H1 (cell line): ENCODE data around the gene GRB7. TPM values are rescaled to one million over a fixed set of nuclear protein-coding genes. Genes with fewer than 3 reads are reported as not detected.

ENCODE experiments used
- CTCF ChIA-PET: fragments of 300-600 bp; sonication (Branson Sonifier 250); formaldehyde crosslinking; loops from one replicate; lab custom pipeline; 2021; ENCODE audit not compliant: partially characterized antibody; lab: Charles Lee
- POLR2A ChIA-PET: fragments of 300-600 bp; sonication (Branson Sonifier 250); formaldehyde crosslinking; loops from one replicate; lab custom pipeline; 2021; ENCODE audit warnings: inconsistent platforms; ENCODE audit not compliant: partially characterized antibody; lab: Charles Lee
- DNase-seq, 2 experiments: peaks; one replicate each; pipeline versions ENCODE4 v3.0.0 to v3.0.0-alpha.2; 2010 to 2022; ENCODE audit warnings: low spot score in 2 of 2, low read depth in 1 of 2, mixed read lengths in 1 of 2
- FAIRE-seq: peaks from 2 replicates; lab custom pipeline; 2011; peaks lifted over from hg19 to GRCh38; lab: Jason Lieb, UNC
- H2AFZ ChIP-seq: 2 replicates; pipeline ENCODE4 v1.8.1; 2012; ENCODE audit warnings: low read length, inconsistent platforms
- H2AK5ac ChIP-seq: 2 replicates; pipeline ENCODE4 v1.6.1; 2013; ENCODE audit warnings: low read depth, low read length
- H2BK120ac ChIP-seq: replicated peaks from 2 replicates; pipeline ENCODE3; 2013; ENCODE audit warnings: low read depth, low read length, inconsistent platforms
- H2BK12ac ChIP-seq: 2 replicates; pipeline ENCODE4 v1.6.1; 2013; ENCODE audit warnings: low read depth, low read length
- H2BK15ac ChIP-seq: 2 replicates; pipeline ENCODE4 v1.6.1; 2013; ENCODE audit warnings: low read length
- H2BK20ac ChIP-seq: 2 replicates; pipeline ENCODE4 v1.6.1; 2013; ENCODE audit warnings: low read length
- H2BK5ac ChIP-seq: 2 replicates; pipeline ENCODE4 v1.6.1; 2013; ENCODE audit warnings: low read depth, low read length
- H3K14ac ChIP-seq: 2 replicates; pipeline ENCODE4 v1.6.1; 2013; ENCODE audit warnings: inconsistent platforms; ENCODE audit not compliant: insufficient read length
- H3K18ac ChIP-seq: 2 replicates; pipeline ENCODE4 v1.6.1; 2013; ENCODE audit warnings: low read length; ENCODE audit errors: extremely low read depth
- H3K23ac ChIP-seq: 2 replicates; pipeline ENCODE4 v1.6.1; 2013; ENCODE audit warnings: inconsistent platforms; ENCODE audit not compliant: insufficient read length
- H3K23me2 ChIP-seq: 2 replicates; pipeline ENCODE4 v1.6.1; 2013; ENCODE audit warnings: low read depth, low read length
- H3K27ac ChIP-seq: 2 replicates; pipeline ENCODE4 v1.6.1; 2011; ENCODE audit warnings: low read depth, low read length, inconsistent platforms
- H3K27me3 ChIP-seq, 4 experiments: replicated peaks in 1 of 4; 1 replicate in 1 of 4; 2 replicates in 3 of 4; pipeline versions ENCODE4 v1.6.1 to v1.8.1; 2011 to 2013; ENCODE audit warnings: low read length in 3 of 4, mild to moderate bottlenecking in 3 of 4, inconsistent platforms in 2 of 4, mixed read lengths in 2 of 4, moderate library complexity in 1 of 4; ENCODE audit not compliant: control insufficient read depth in 3 of 4, insufficient read depth in 3 of 4; ENCODE audit errors: extremely low read depth in 1 of 4
- H3K36me3 ChIP-seq, 4 experiments: 2 replicates each; pipeline versions ENCODE4 v1.6.1 to v1.8.1; 2011 to 2013; ENCODE audit warnings: mild to moderate bottlenecking in 4 of 4, low read length in 3 of 4, moderate library complexity in 2 of 4, control low read depth in 1 of 4, inconsistent platforms in 1 of 4; ENCODE audit not compliant: insufficient read depth in 4 of 4, control insufficient read depth in 2 of 4
- H3K4ac ChIP-seq: replicated peaks from 2 replicates; pipeline ENCODE3; 2013; ENCODE audit warnings: low read length, low read depth, mixed read lengths, inconsistent platforms; ENCODE audit not compliant: insufficient read length
- H3K4me1 ChIP-seq, 4 experiments: replicated peaks in 1 of 4; 1 replicate in 1 of 4; 2 replicates in 3 of 4; pipeline versions ENCODE4 v1.6.1 to v1.8.1; 2011 to 2013; ENCODE audit warnings: low read length in 3 of 4, inconsistent platforms in 2 of 4, mixed read lengths in 1 of 4; ENCODE audit not compliant: insufficient read depth in 4 of 4, control insufficient read depth in 3 of 4
- H3K4me2 ChIP-seq, 2 experiments: 2 replicates each; pipeline versions ENCODE4 v1.6.1 to v1.8.1; 2011 to 2013; ENCODE audit warnings: low read depth in 2 of 2, low read length in 2 of 2, control low read depth in 1 of 2, inconsistent platforms in 1 of 2, mild to moderate bottlenecking in 1 of 2; ENCODE audit not compliant: insufficient read depth in 1 of 2
- H3K4me3 ChIP-seq, 4 experiments: fragments of 200-600, 300-600 bp in 1 of 4; sonication (generic), shearing (Covaris generic), sonication (Bioruptor Twin) in 1 of 4; 2 replicates each; pipeline versions ENCODE4 v1.5.1 to v1.8.1; 2011 to 2016; ENCODE audit warnings: low read length in 4 of 4, low read depth in 3 of 4, control low read depth in 2 of 4, inconsistent platforms in 2 of 4, mild to moderate bottlenecking in 2 of 4, mixed read lengths in 1 of 4, moderate library complexity in 1 of 4; ENCODE audit not compliant: insufficient read depth in 2 of 4; ENCODE audit errors: extremely low read depth in 1 of 4
- H3K56ac ChIP-seq: replicated peaks from 2 replicates; pipeline ENCODE3; 2013; ENCODE audit warnings: low read depth, mild to moderate bottlenecking, mixed read lengths, low read length, inconsistent platforms; ENCODE audit not compliant: insufficient read length
- H3K79me1 ChIP-seq: 2 replicates; pipeline ENCODE4 v1.6.1; 2013; ENCODE audit warnings: low read depth, low read length, control low read depth
- H3K79me2 ChIP-seq, 2 experiments: 2 replicates each; pipeline versions ENCODE4 v1.6.1 to v1.8.1; 2012 to 2013; ENCODE audit warnings: low read length in 2 of 2, mild to moderate bottlenecking in 2 of 2, inconsistent platforms in 1 of 2; ENCODE audit not compliant: insufficient read depth in 2 of 2, control insufficient read depth in 1 of 2
- H3K9ac ChIP-seq, 4 experiments: replicated peaks in 1 of 4; 1 replicate in 1 of 4; 2 replicates in 3 of 4; pipeline versions ENCODE4 v1.6.1 to v1.8.1; 2011 to 2013; ENCODE audit warnings: low read depth in 3 of 4, low read length in 3 of 4, control low read depth in 2 of 4, mild to moderate bottlenecking in 2 of 4, moderate library complexity in 2 of 4, inconsistent platforms in 1 of 4; ENCODE audit errors: extremely low read depth in 1 of 4
- H3K9me3 ChIP-seq, 2 experiments: 2 replicates each; pipeline versions ENCODE4 v1.6.1 to v1.8.1; 2012 to 2013; ENCODE audit warnings: mild to moderate bottlenecking in 2 of 2, moderate library complexity in 2 of 2, control low read depth in 1 of 2, inconsistent platforms in 1 of 2, low read depth in 1 of 2, low read length in 1 of 2, mixed read lengths in 1 of 2; ENCODE audit not compliant: insufficient read depth in 2 of 2
- H4K20me1 ChIP-seq, 2 experiments: replicated peaks in 1 of 2; 2 replicates each; pipeline versions ENCODE3 to v1.8.1; 2011 to 2013; ENCODE audit warnings: inconsistent platforms in 2 of 2, low read length in 2 of 2, mild to moderate bottlenecking in 1 of 2; ENCODE audit not compliant: insufficient read depth in 2 of 2, control insufficient read depth in 1 of 2
- H4K5ac ChIP-seq: 2 replicates; pipeline ENCODE4 v1.6.1; 2013; ENCODE audit warnings: low read length, low read depth, mixed read lengths, inconsistent platforms; ENCODE audit not compliant: insufficient read length
- H4K8ac ChIP-seq: 2 replicates; pipeline ENCODE4 v1.8.0; 2013; ENCODE audit warnings: mild to moderate bottlenecking, moderate library complexity, low read length, inconsistent platforms; ENCODE audit not compliant: insufficient read depth; ENCODE audit errors: extremely low read depth
- H4K91ac ChIP-seq: replicated peaks from 2 replicates; pipeline ENCODE3; 2013; ENCODE audit warnings: low read length, mixed read lengths, inconsistent platforms; ENCODE audit not compliant: insufficient read length
- GTF2F1 ChIP-seq: IDR thresholded peaks from 2 replicates; pipeline ENCODE4 v1.6.1; 2012; ENCODE audit warnings: low read depth, low read length, improper control_type of control experiment, borderline replicate concordance
- KDM1A ChIP-seq: fragments of 200-600, 300-600 bp; sonication (generic); IDR thresholded peaks from 2 replicates; pipeline ENCODE4 v1.7.1; 2016; ENCODE audit warnings: mild to moderate bottlenecking, low read length, borderline replicate concordance
- PHF8 ChIP-seq: fragments of 200-600 bp; sonication (generic); conservative IDR thresholded peaks from 2 replicates; pipeline ENCODE4 v1.7.1; 2012; ENCODE audit warnings: low read depth, mild to moderate bottlenecking, inconsistent platforms, low read length, moderate library complexity
- RBBP5 ChIP-seq: IDR thresholded peaks from 2 replicates; pipeline ENCODE4 v1.7.1; 2012; ENCODE audit warnings: low read depth, mild to moderate bottlenecking, inconsistent platforms, low read length, moderate library complexity, borderline replicate concordance
- WGBS, 2 experiments: shearing (Covaris generic) in 1 of 2; methylation state at CpG; one replicate each; pipeline versions ENCODE4 v1.1.6 to v1.1.7; 2013 to 2015; ENCODE audit warnings: low lambda C conversion rate in 2 of 2, mixed read lengths in 2 of 2, inconsistent platforms in 1 of 2, low coverage in 1 of 2, missing lambda C conversion rate in 1 of 2; ENCODE audit not compliant: insufficient replicate concordance in 2 of 2, insufficient coverage in 1 of 2, insufficient read length in 1 of 2; ENCODE audit errors: extremely low coverage in 1 of 2, missing lambda C conversion rate in 1 of 2; 5-methylcytosine and 5-hydroxymethylcytosine counted together
- polyA plus RNA-seq, 7 experiments: library from polyadenylated mRNA; depleted of rRNA in 3 of 7; stranded (reverse) in 5 of 7; unstranded in 2 of 7; fragments of >200 nt in 5 of 7; fragments of 200-250 nt in 2 of 7; gene quantifications; 1 replicate in 5 of 7; 2 replicates in 1 of 7; 4 replicates in 1 of 7; pipeline versions ENCODE4 v1.2.1 to v1.2.3, GENCODE V29; 2011 to 2013; ENCODE audit warnings: missing spikeins in 2 of 7, mixed read lengths in 2 of 7
- total RNA-seq: library from RNA; stranded (reverse); fragmentation: NEBNext Ultra II Directional; extraction: Animal tissue kit (Norgen Biotek cat#: 25700); gene quantifications from 2 replicates; pipeline ENCODE4 v1.2.1, GENCODE V29; 2021

Gene GRB7
- total and polyA plus RNA-seq, 2 of the 8 experiments (the other 6 are each of a cell fraction or from before 2014, with no cell fraction given) = 32.2 to 41.5 TPM

DNA sequence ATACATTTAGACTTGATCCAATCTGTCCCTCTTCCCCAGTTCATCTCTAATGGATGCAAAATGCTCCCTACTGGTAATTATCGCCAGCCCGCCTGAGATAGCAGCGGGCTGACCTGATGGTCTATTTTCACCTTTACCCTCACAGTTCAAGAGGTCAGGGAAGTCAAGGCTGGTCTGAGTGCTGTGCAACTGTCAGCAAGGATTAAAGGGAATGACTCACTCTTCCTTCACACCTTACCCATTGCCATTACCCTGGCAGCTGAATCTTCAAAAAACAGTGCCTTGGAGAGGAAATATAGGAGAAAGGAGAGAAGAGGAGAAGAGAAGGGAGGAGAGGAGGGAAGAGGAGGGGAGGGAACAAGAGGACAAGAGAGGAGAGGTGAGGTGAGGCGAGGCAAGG, 36.3 kb downstream of the GRB7 start:
- no peaks in the 10 kb centered on the region for H3K23me2 ChIP-seq
- no peak overlapping the region for H2BK15ac ChIP-seq
- no peak overlapping the region for H3K4ac ChIP-seq
- H3K9ac ChIP-seq = no peak overlapping the region
- H3K79me1 ChIP-seq = no peaks in the 10 kb centered on the region
- no peak overlapping the region for H3K14ac ChIP-seq
- DNase-seq (no peak), FAIRE-seq (no peak)
- no peak overlapping the region for H2BK120ac ChIP-seq
- no peak overlapping the region for H2BK5ac ChIP-seq
- H3K79me2 ChIP-seq = no peaks in the 10 kb centered on the region
- H3K27ac ChIP-seq = no peak overlapping the region
- no peak overlapping the region for H2BK20ac ChIP-seq
- no peak overlapping the region for H4K91ac ChIP-seq
- POLR2A ChIA-PET = no interaction called here
- H4K5ac ChIP-seq = no peak overlapping the region
- no peaks in the 10 kb centered on the region for H4K20me1 ChIP-seq
- H3K36me3 ChIP-seq = no peaks in the 10 kb centered on the region
- no peak overlapping the region for H3K4me2 ChIP-seq
- H3K56ac ChIP-seq = no peak overlapping the region
- no peaks in the 10 kb centered on the region; a peak in 1 of 7 replicates for H3K4me1 ChIP-seq
- H3K18ac ChIP-seq = no peak overlapping the region
- no peak overlapping the region for H2AK5ac ChIP-seq
- H3K4me3 ChIP-seq = no peak overlapping the region
- WGBS, 2 experiments = 90% methylated on average over 4 of the region's 4 CpGs; no CpG with 5 or more reads in 1 of the 2 experiments
- no peak overlapping the region for H2BK12ac ChIP-seq
- no peak overlapping the region for H4K8ac ChIP-seq
- no peak overlapping the region for H2AFZ ChIP-seq
- no peaks in the 10 kb centered on the region for H3K9me3 ChIP-seq
- H3K27me3 ChIP-seq = no peaks in the 10 kb centered on the region
- CTCF ChIA-PET = no interaction called here
- H3K23ac ChIP-seq = no peak overlapping the region
- TF ChIP-seq KDM1A (no peak), GTF2F1 (no peak), RBBP5 (no peak), PHF8 (no peak)
